ENCODE measurements around the gene ZC2HC1B.
"Not testable (repeated sequence)": the region's sequence is repeated elsewhere in the genome, so short reads cannot be mapped to it uniquely, and the experiment has no call there.

Gene ZC2HC1B

GRCh38 chr6:143871202-143871730, 7.0 kb downstream of the ZC2HC1B start:
- DNase-seq: not testable (repeated sequence)

DNA sequence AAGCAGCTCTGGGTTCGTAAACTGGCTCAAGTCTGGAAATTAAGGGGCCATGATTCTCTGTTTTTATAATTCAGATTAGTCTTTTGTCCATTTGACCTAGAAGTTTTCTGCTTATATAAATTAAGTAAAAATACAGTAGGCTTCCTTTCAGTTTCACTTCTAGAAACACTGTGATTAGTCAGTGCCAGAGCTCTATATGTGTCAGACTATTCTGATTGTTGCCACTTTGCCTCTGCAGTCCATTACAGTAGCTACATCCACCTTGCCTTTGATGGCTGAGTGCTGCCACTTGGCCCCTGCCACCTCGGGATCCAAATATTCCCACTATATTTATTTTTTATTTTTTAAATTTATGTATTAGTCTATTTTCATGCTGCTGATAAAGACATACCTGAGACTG, 7.9 kb downstream of the ZC2HC1B start:
- no peak for DNase-seq

- DNase-seq: not testable (repeated sequence)
Measured at GRCh38 chr6:143873600-143873999, 9.3 kb downstream of the ZC2HC1B start.

DNA sequence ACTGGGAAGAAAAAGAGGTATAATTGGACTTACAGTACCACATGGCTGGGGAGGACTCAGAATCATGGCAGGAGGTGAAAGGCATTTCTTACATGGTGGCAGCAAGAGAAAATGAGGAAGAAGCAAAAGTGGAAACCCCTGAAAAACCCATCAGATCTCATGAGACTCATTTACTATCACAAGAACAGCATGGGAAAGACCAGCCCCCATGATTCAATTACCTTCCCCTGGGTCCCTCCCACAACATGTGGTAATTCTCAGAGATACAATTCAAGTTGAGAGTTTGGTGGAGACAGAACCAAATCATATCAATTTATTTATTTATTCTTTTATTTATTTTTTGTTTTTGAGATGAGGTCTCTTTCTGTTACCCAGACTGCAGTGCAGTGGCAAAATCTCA, 10.2 kb downstream of the ZC2HC1B start:
- not testable (repeated sequence) for DNase-seq

GRCh38 chr6:143877584-143878271, 13.5 kb downstream of the ZC2HC1B start:
- DNase-seq: no peak

DNA sequence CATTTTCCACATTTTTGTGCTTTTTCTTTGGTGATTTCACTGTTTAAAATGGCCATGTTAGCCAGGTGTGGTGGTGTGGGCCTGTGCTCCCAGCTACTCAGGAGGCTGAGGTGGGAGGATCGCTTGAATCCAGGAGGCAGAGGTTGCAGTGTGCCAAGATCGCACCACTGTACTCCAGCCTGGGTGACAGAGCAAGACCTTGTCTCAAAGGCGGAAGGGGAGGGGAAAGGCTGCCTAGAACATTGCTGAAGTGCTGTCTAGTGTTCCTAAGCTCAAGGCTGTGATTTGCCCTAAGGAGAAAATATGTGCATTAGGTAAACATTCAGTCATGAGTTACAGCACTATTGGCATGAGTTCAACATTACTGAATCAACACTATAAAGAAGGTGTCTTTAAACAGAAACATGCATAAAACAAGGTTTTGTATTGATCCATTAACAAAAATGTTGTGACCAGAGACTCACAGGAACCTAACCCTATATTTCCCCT, 14.0 kb downstream of the ZC2HC1B start:
- DNase-seq: no peak

- DNase-seq: no peak
Measured at GRCh38 chr6:143880412-143880811, 16.1 kb downstream of the ZC2HC1B start.

- no peak for DNase-seq
Measured at GRCh38 chr6:143882401-143882930, 18.2 kb downstream of the ZC2HC1B start.

GRCh38 chr6:143884216-143884900, 20.1 kb downstream of the ZC2HC1B start:
- no peak for DNase-seq

GRCh38 chr6:143885116-143885515, 20.8 kb downstream of the ZC2HC1B start:
- DNase-seq: no peak

DNA sequence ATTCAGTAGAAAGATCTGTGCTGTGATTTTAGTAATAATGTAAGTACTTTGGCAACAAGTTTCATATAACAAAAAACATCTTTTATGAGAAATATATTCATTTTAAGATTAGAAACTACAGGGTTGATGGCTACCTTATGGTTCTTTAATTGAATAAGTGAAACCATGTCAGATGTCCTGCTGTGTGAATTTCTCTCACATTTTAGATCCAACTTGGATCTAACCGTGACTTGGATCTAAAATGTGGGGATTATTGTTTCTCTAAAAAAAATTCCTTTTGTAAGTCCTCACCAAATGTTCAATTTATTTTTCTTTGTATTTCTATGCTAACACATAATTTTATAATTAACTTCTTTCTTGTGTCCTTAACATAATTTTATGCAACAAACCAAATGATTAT, 30.4 kb downstream of the ZC2HC1B start:
- no peak for DNase-seq

- no peak for DNase-seq
Measured at GRCh38 chr6:143896126-143896860, 32.0 kb downstream of the ZC2HC1B start.

DNA sequence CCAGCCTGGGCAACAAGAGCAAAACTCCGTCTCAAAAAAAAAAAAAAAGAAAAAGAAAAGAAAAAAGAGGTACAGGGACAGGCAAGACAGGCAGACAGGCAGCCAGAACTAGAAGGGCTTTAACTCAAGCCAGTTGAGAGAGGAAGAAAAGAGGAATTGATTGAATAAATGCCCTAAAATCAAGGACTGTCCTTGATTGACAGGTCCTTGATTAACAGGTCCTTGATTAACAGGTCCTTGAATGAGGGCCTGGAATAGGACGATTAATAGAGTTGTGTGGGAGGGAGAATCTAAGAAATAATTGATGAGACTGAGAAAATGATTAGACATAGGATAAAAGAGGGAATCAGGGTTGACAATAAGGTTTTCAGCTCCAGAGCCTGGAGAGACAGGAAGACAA, 36.1 kb downstream of the ZC2HC1B start:
- DNase-seq: no peak

- no peak for DNase-seq
Measured at GRCh38 chr6:143901885-143902750, 37.8 kb downstream of the ZC2HC1B start.

- DNase-seq: no peak
Measured at GRCh38 chr6:143902827-143903226, 38.6 kb downstream of the ZC2HC1B start.

DNA sequence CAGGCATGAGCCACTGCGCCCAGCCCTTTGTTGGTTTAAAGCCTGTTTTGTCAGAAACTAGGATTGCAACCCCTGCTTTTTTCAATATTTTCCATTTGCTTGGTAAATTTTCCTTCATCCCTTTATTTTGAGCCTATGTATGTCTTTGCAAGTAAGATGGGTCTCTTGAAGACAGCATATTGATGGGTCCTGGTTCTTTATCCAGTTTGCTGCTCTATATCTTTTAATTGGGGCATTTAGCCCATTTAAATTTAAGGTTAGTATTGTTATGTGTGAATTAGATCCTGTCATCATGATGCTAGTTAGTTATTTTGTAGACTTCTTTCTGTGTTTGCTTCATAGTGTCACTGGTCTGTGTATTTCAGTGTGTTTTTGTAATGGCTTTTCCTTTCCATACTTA, 46.8 kb downstream of the ZC2HC1B start:
- no peak for DNase-seq

DNA sequence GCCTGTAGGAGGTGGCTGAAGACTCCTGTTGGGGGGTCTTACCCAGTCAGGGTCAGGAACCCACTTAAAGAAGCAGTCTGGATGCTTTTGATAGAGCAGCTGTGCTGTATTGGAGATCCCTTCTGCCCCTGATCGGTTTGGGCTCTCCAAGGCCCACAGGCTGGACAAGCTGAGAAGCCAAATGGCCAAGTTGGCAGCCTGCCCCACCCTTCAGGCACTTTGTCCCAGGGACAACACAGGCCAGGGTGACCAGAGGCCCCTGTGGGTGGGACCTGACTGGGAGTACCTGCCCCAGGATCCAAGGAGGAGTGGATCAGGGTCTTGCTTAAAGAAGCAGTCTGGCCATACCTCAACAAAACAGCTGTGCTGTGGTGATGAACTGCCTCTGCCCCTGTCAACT, 48.4 kb downstream of the ZC2HC1B start:
- DNase-seq: no peak

DNA sequence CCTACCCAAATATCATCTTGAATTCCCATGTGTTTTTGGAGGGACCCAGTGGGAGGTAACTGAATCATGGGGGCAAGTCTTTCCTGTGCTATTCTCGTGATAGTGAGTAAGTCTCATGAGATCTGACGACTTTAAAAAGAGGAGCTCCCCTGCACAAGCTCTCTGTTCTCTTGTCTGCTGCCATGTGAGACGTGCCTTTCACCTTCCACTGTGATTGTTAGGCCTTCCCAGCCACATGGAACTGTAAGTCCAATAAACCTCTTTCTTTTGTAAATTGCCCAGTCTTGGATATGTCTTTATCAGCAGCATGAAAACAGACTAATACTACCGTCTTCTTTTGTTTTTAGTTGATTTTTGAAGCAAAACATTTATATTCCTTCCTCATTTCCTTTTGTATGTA, 52.8 kb downstream of the ZC2HC1B start:
- not testable (repeated sequence) for DNase-seq

- no peak for DNase-seq
Measured at GRCh38 chr6:143928853-143929252, 64.6 kb downstream of the ZC2HC1B start.

- DNase-seq: no peak
Measured at GRCh38 chr6:143929975-143930374, 65.7 kb downstream of the ZC2HC1B start.

DNA sequence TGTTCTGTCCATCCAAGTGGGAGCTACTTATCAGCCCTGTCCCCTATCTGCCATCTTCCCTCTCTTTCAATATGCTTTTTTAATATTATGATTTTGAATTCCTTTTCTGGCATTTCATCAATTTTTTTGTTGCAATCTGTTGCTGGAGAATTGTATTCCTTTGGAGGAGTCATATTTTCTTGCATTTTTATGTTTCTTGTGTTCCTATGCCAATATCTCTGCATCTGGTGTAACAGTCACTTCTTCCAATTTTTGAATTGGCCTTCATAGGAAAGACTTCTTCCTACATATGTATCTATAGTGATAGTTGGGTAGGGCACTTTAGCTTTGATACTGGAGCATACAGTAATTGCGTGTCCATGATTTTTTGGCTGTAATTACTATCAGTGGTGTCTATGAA, 70.1 kb downstream of the ZC2HC1B start:
- no peak for DNase-seq

DNA sequence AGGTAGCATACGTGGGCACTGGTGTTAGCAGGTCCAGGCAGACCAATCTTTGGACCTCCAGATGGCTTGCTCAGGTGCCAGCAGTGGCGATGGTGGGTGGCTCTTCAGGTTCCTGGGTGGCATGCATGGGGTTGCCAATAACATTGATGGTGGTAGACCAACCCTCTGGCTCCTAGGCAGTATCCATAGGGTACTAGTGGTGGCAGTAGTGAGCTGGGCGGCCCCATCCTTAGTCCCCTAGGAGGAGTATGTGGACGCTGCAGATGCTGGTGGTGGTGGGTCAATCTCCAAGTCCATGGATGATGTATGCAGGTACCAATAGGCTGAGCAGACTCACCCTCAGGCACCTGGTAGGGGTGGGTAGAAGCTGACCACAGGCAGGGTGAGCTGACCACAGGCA, 70.6 kb downstream of the ZC2HC1B start:
- DNase-seq: no peak
